NCI-H460 (cell line): Measurements from ENCODE around the gene SND1. TPM values are rescaled to one million over a fixed set of nuclear protein-coding genes. Genes with fewer than 3 reads are reported as not detected.
A peak's percentile ranks its signal among the peaks of the same experiment; 100 is the strongest.

ENCODE experiments used
- DNase-seq: peaks from one replicate; pipeline ENCODE4 v3.0.0-alpha.2; 2016; ENCODE audit warnings: low read depth; ENCODE audit errors: extremely low read depth
- total RNA-seq: library from RNA; depleted of rRNA; stranded (reverse); fragments of >200 nt; shearing (Covaris generic); gene quantifications from 2 replicates; pipeline ENCODE4 v1.2.3, GENCODE V29; 2014

The SND1 gene
- total RNA-seq, 1 experiment from 2014 or later: 193 TPM

GRCh38 chr7:127764681-127765080, 112.7 kb downstream of the SND1 start:
- no peak for DNase-seq

GRCh38 chr7:127765150-127765549, 113.2 kb downstream of the SND1 start:
- no peak for DNase-seq

DNA sequence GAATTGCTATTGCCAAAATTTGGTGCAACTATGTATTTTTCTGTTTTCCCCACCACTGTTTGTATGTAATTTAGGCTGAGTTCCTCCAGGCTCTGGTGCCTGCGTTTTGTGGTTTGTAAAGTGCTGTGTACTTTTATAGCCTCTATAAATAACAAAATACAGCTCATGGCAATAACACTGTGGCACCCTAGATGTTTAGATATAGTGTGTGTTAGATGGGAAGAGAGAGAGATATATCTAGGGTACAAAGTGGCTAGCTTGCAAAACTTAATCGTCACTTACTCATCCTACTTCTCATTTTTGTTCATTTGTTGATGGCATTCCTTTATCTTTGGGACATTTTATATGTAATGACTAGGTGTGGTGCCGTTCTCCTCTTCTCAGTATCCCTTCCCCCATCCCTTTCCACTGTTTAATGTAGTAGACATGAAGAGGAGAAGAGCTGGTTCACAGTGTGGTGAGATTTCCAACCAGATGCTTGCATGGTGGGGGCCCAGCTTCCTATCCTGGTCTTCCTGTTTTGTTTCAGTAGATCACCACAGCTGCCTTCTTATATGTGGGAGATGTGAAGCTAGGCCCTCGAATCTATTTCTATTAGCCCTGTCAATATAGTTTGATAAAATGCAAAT, 115.0 kb downstream of the SND1 start:
- DNase-seq: no peak

- no peak for DNase-seq
Observed at GRCh38 chr7:127768241-127768640, 116.2 kb downstream of the SND1 start.

GRCh38 chr7:127769137-127769536, 117.1 kb downstream of the SND1 start:
- no peak for DNase-seq

GRCh38 chr7:127769696-127770400, 117.9 kb downstream of the SND1 start:
- no peak for DNase-seq

GRCh38 chr7:127770885-127771284, 118.9 kb downstream of the SND1 start:
- DNase-seq: no peak

GRCh38 chr7:127771707-127772106, 119.7 kb downstream of the SND1 start:
- no peak for DNase-seq

GRCh38 chr7:127776776-127777386, 124.9 kb downstream of the SND1 start:
- no peak for DNase-seq

DNA sequence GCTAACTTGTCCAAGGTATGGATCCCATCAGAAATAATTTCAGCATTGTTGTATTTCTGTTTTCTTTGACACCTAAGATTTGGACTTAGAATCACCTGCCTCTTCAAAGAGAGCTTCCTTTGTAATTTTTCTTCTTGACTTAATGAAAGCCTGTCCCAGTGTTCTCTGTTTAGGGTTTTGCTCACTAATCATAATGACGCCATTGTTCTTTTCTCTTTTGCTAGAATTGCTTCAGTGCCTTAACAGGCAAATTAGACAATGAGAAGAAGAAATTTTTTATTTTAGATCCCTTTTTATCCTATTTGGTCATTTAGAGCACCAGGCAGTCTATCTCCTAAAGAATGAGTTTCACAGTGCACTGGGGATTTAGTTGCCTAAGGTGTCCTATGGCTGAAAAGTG, 128.5 kb downstream of the SND1 start:
- DNase-seq: no peak

GRCh38 chr7:127781081-127781480, 129.1 kb downstream of the SND1 start:
- no peak for DNase-seq

DNA sequence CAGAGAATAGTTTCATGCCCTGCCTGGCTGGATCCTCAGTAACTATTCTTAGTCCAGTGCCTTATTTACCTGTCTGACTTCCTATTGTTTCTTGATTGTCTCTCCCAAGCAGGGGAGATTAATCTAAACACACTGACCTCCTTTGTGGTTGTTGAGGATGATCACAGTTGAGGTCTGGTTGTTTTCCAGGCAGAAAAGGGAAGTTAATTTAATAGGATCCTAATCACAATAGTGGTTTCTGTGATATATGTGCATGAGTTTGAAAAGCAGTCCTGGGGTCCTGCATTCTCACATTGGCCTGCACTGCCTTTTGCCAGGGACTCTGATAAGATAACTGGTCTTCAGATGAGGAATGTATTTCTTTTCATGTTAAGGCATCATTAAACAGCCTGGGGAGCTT, 130.1 kb downstream of the SND1 start:
- no peak for DNase-seq

DNA sequence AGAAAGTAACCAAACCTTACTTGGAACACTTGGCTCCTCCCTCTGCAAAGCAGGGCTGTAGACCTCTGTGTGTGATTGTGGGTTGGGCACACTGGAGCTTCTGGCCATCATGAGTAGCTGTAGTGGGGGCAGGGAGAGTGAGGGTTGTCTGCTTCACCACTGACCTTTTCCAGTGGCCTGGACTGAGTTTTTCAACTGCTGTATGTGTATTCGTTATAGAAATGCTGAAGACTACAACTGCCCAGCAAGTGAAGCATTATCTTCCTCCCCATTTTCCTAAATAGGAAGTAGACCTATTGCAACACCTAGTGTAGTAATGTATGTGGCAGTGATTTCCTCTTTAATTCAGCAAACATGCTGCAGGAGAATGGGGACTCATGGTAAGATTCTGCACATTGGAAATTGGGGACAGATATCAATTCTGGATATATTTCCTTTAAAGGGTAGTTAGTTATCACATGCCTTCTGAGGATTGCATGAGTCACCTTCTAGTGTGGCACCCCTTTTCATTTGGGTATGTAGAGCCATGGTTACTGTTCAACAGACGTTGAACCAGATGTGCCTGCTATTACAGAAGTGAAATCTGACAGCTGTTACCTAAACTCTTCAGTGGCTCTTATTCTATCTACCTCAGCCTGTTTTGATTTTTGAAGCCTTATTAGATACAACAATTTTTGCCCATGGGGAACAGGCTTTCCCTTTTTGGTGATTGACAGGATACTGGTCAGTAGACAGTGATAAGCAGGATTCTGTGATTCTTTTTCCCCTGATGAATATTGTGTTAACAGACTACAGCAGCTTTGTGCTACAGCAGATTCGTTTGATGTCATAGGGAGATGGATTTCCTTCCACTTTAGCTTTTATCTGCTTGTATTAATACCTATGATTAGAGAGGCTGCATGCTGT, 130.9 kb downstream of the SND1 start:
- DNase-seq: no peak

DNA sequence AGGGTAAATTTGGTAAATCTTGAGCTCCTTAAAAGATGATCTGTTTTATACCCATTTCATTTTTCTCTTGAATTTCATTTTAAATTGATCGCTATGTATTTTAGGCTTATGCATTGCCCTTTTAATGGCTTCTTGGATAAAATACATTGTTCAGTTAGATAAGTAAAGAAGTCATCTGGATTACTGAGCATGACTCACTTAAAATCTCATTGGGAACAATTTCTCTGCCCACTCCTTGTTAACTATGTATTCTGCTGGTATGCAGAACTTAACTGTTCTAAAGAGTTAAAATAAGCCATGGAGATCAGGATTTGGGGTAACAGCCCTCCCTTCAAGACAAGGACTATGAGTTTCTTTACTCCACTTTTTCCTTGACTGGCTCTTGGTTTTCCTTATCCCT, 134.2 kb downstream of the SND1 start:
- no peak for DNase-seq

GRCh38 chr7:127789031-127789430, 137.0 kb downstream of the SND1 start:
- DNase-seq: no peak

DNA sequence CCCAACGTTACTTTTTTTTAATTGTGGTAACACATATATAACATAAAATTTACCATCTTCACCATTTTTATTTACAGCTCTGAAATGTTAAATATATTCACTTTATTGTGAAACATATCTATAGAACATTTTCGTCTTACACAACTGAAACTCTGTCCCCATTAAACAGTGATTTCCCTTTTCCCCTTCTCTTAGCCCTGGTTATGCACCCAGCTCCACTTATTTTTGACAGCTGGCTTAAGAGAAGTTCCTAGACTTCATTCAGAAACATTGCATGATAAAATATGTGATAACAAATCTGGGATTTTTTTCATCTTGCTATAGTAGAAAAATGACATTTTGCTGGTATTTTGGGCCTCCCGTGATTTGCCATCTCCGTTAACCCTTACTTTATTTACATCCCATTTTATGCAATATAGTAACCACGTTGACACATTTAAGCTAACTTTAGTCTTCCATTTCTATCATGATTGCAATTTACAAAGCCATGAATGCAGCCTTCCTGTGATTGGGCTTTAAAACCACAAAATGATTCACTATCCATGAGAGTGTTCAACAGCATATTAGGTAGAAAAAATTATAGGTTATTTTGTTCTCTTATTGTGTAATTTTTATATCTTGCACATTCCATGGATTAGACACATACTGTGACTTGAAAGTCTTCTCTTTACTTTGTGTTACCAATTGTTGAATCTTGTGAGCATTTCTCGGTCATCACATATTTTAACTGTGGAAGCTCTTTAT, 139.6 kb downstream of the SND1 start:
- no peak for DNase-seq

GRCh38 chr7:127792528-127793342, 140.7 kb downstream of the SND1 start:
- DNase-seq: peak; percentile 28

DNA sequence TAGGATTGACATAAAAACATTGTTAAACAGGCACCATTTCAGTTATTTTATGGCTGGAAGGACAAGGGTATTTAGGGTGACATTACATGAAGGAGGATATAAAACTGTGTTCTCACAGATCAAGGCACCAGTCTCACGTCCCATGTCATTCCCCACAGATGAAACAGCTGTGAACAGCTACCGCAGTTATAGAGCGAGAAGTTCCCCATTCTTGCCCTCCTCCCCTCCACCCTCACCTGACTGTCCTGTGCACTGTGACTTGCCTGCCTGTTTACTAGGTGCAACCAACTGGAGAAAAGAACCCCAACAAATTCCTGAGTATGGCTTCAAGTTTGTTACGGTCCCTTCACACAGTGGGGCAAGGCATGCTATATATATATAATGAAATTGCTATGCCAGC, 141.6 kb downstream of the SND1 start:
- no peak for DNase-seq

GRCh38 chr7:127794136-127794535, 142.1 kb downstream of the SND1 start:
- DNase-seq: no peak

- DNase-seq: no peak
Observed at GRCh38 chr7:127794551-127794950, 142.6 kb downstream of the SND1 start.
